ENCODE data around the gene ADAMTS18.

ADAMTS18 gene

GRCh38 chr16:77233799-77234519 lies 200.9 kb downstream of the ADAMTS18 start:
- H3K4me3 Mint-ChIP-seq, result no peak overlapping the region
- H3K27me3 Mint-ChIP-seq, result peaks cover 23% of the 10 kb centered on the region
- no peaks in the 10 kb centered on the region for H3K36me3 Mint-ChIP-seq (ENCODE audit: low read depth)
- H3K4me1 Mint-ChIP-seq (ENCODE audit: low read depth), result peaks cover 3% of the 10 kb centered on the region
- no peak overlapping the region for H3K27ac Mint-ChIP-seq
- no peaks in the 10 kb centered on the region for H3K9me3 Mint-ChIP-seq

Measured in stimulated activated naive CD8-positive, alpha-beta T cell treated with anti-CD3 and anti-CD28 coated beads, Interleukin-15, Interleukin-2, amounts not matched to agents 100 ng/mL and 50 ng/mL, for 24 hours (primary cell).